Measurements from ENCODE around the gene SLC2A10.
"Not testable (repeated sequence)": the region's sequence is repeated elsewhere in the genome, so short reads cannot be mapped to it uniquely, and the experiment has no call there.

The SLC2A10 gene

GRCh38 chr20:46673394-46674252 lies 35.8 kb upstream of the SLC2A10 start:
- in situ Hi-C loops (cut with MboI; ENCODE audit: low pct_unique_long_range_greater_than_20kb, low sequenced_read_pairs, unreplicated experiment) = no loop called here
- TF ChIP-seq, protein P1, sequence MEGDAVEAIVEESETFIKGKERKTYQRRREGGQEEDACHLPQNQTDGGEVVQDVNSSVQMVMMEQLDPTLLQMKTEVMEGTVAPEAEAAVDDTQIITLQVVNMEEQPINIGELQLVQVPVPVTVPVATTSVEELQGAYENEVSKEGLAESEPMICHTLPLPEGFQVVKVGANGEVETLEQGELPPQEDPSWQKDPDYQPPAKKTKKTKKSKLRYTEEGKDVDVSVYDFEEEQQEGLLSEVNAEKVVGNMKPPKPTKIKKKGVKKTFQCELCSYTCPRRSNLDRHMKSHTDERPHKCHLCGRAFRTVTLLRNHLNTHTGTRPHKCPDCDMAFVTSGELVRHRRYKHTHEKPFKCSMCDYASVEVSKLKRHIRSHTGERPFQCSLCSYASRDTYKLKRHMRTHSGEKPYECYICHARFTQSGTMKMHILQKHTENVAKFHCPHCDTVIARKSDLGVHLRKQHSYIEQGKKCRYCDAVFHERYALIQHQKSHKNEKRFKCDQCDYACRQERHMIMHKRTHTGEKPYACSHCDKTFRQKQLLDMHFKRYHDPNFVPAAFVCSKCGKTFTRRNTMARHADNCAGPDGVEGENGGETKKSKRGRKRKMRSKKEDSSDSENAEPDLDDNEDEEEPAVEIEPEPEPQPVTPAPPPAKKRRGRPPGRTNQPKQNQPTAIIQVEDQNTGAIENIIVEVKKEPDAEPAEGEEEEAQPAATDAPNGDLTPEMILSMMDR (IDR thresholded peaks at IDR 0.05; ENCODE audit: extremely low read depth, insufficient read depth, missing control alignments) = no peak
- DNase-seq (ENCODE audit: low spot score) = no peak

DNA sequence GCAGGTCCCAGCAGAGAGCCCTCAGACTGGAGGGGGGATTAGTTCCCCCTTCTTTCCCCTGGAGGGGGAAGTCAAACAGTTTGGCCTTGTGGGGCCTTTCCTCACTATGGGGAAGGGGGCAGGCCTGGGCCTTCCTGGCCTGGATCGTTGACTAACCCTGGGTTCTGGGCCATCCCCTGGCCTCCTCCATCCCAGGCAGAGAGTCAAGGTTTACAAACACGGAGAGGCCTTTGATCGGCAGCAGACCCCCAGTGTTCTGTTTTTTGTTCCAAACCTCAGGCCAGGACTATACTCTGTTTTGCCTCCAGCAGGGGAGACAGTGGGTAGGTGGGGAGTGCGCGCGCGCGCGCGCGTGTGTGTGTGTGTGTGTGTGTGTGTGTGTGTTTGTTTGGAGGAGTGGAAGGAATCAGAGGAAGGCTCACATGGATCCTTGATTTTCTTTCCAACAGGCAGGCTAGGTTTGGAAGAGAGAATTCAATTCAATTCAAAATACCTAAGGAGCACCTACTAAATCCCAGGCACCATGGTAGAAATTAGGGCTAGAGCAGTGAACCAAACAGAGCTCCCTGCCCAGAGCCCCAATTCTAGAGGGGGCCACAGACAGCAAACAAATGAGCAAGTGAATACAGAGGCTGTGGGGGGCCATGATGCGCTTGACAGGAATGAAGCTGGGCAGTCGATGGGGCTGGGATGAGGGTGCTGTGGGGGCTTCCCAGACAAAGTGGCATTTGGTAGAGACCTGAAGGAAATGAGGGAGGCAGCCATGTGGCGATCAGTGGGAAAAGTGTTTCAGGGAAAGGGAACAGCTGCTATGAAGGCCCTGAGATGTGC lies 35.0 kb upstream of the SLC2A10 start:
- no peak for DNase-seq (ENCODE audit: low spot score)
- in situ Hi-C loops (cut with MboI; ENCODE audit: low pct_unique_long_range_greater_than_20kb, low sequenced_read_pairs, unreplicated experiment) = no loop called here
- TF ChIP-seq, protein P1 (IDR thresholded peaks at IDR 0.05; ENCODE audit: extremely low read depth, insufficient read depth, missing control alignments) = no peak

- in situ Hi-C loops (cut with MboI; ENCODE audit: low pct_unique_long_range_greater_than_20kb, low sequenced_read_pairs, unreplicated experiment); DNase-seq (ENCODE audit: low spot score): not testable (repeated sequence)
Measured at GRCh38 chr20:46676649-46677316, 32.7 kb upstream of the SLC2A10 start.

DNA sequence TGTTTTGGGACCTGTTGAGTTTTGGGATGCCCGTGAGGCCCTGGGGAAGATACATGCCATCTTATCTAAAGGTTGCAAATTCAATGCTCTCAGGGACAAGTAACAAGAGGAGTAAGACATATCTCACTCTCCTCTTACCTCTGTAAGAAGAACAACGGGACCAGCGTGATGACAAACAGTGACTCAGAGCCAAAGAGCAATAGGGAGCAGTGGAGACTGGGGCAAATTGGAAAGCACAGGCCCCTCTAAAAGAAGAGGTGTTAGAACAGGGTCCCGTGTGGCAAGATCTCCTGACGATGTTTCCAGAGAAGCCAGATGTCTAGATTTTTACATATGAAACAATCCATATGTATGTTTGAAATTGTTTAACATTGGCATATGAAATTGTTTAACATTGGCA lies 31.8 kb upstream of the SLC2A10 start:
- TF ChIP-seq, protein P1 (IDR thresholded peaks at IDR 0.05; ENCODE audit: extremely low read depth, insufficient read depth, missing control alignments) = no peak
- in situ Hi-C loops (cut with MboI; ENCODE audit: low pct_unique_long_range_greater_than_20kb, low sequenced_read_pairs, unreplicated experiment) = no loop called here
- DNase-seq (ENCODE audit: low spot score) = no peak

DNA sequence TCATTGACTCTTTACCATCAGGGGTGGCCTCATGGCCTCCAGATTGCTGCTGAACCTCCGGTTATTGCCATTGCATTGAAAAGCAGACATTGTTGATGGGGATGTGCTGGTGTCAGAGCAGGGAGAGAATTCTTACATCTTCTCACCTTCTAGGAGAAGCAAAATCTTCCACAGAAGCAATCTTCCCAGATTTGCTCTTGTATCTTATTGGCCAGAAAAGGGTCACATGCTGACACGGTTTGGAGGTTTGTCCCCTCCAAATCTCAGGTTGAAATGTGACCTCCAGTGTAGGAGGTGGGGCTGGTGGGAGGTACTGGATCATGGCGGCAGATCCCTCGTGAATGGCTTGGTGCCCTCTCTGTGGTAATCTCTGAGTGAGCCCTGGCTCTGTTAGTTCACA lies 30.9 kb upstream of the SLC2A10 start:
- in situ Hi-C loops (cut with MboI; ENCODE audit: low pct_unique_long_range_greater_than_20kb, low sequenced_read_pairs, unreplicated experiment) = no loop called here
- no peak for DNase-seq (ENCODE audit: low spot score)
- TF ChIP-seq, protein P1 (IDR thresholded peaks at IDR 0.05; ENCODE audit: extremely low read depth, insufficient read depth, missing control alignments) = no peak

DNA sequence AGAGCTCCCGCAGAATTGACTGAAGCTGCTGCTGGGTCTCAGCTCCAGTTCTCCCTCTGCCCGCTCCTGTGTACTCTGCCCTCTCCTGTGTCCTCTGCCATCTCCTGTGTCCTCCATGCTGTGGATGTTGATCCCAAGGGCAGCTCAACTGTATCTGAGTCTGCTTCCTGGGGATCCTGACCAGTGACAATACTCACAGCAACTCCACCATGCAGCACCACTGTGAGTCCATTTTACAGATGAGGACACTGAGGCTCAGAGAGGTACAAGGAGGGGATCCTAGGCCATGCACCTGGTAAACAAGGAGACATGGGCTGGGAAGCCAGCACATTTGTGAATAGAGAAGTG lies 28.8 kb upstream of the SLC2A10 start:
- TF ChIP-seq, protein P1 (IDR thresholded peaks at IDR 0.05; ENCODE audit: extremely low read depth, insufficient read depth, missing control alignments) = no peak
- in situ Hi-C loops (cut with MboI; ENCODE audit: low pct_unique_long_range_greater_than_20kb, low sequenced_read_pairs, unreplicated experiment) = loop anchor here (10.0 kb wide), 1 partner anchor 156 kb away; no protein-coding TSS in a partner anchor

More for the DNA sequence above, 28.8 kb upstream of the SLC2A10 start:
- DNase-seq (ENCODE audit: low spot score) = no peak
